ENCODE results near the gene HENMT1. TPM values are rescaled to one million over a fixed set of nuclear protein-coding genes. Genes with fewer than 3 reads are reported as not detected.
A peak's percentile ranks its signal among the peaks of the same experiment; 100 is the strongest.

The HENMT1 gene
- total RNA-seq, 3 donors from 2014 or later (not counting 1 experiment from before 2014, with no cell fraction given): 26.9 to 41.5 (median 30.6) TPM

GRCh38 chr1:108699375-108700332 is 38.8 kb upstream of the HENMT1 start:
- H3K9me3 Mint-ChIP-seq: no peaks in the 10 kb centered on the region
- Histone ChIP-seq H3K36me3 (ENCODE audit: control insufficient read depth, insufficient read depth, low read length) (peaks cover 67% of the 10 kb centered on the region), H3K4me3 (ENCODE audit: low read length) (no peak overlapping the region), H3K4me1 (ENCODE audit: control insufficient read depth, insufficient read depth, low read length) (peaks cover 12% of the 10 kb centered on the region), H3K9me3 (ENCODE audit: control insufficient read depth, insufficient read depth, low read length) (no peaks in the 10 kb centered on the region), H3K27ac (ENCODE audit: low read length) (no peak overlapping the region), H3K27me3 (ENCODE audit: control insufficient read depth, insufficient read depth, low read length) (no peaks in the 10 kb centered on the region)
- H3K4me1 Mint-ChIP-seq: peaks cover 22 to 44% of the 10 kb centered on the region in 2 donors
- peak overlapping the region; percentile 12 to 98 for H3K27ac Mint-ChIP-seq
- H3K4me3 Mint-ChIP-seq: no peak overlapping the region
- peaks cover 32% of the 10 kb centered on the region for H3K36me3 Mint-ChIP-seq
- intact Hi-C loops (cut with micrococcal nuclease): no loop called here
- H3K27me3 Mint-ChIP-seq (ENCODE audit: low read depth in 2 of 2): no peaks in the 10 kb centered on the region
- ATAC-seq: no peak
- WGBS (ENCODE audit: insufficient coverage): 84% methylated on average over 22 of the region's 22 CpGs
- no peak for TF ChIP-seq CTCF (IDR thresholded peaks at IDR 0.05)
- DNase-seq: no peak

GRCh38 chr1:108695535-108695934 is 34.6 kb upstream of the HENMT1 start:
- H3K27me3 ChIP-seq (ENCODE audit: control insufficient read depth, insufficient read depth, low read length): no peaks in the 10 kb centered on the region
- TF ChIP-seq CTCF (IDR thresholded peaks at IDR 0.05): no peak
- ATAC-seq: no peak
- no peak overlapping the region for H3K4me3 ChIP-seq (ENCODE audit: low read length)
- no peaks in the 10 kb centered on the region for H3K9me3 Mint-ChIP-seq
- 32% methylated on average over 5 of the region's 5 CpGs for WGBS (ENCODE audit: insufficient coverage)
- DNase-seq: no peak
- peak overlapping the region; percentile 44 for H3K27ac ChIP-seq (ENCODE audit: low read length)
- H3K36me3 Mint-ChIP-seq: peaks cover 32% of the 10 kb centered on the region
- peaks cover 15% of the 10 kb centered on the region for H3K4me1 ChIP-seq (ENCODE audit: control insufficient read depth, insufficient read depth, low read length)
- no peaks in the 10 kb centered on the region for H3K9me3 ChIP-seq (ENCODE audit: control insufficient read depth, insufficient read depth, low read length)
- intact Hi-C loops (cut with micrococcal nuclease): no loop called here
- H3K27me3 Mint-ChIP-seq (ENCODE audit: low read depth in 2 of 2): no peaks in the 10 kb centered on the region
- peaks cover 58 to 78% of the 10 kb centered on the region in 2 donors for H3K4me1 Mint-ChIP-seq
- peaks cover 52% of the 10 kb centered on the region for H3K36me3 ChIP-seq (ENCODE audit: control insufficient read depth, insufficient read depth, low read length)
- peak overlapping the region; percentile 73 for H3K4me3 Mint-ChIP-seq
- peak overlapping the region; percentile 12 to 98 for H3K27ac Mint-ChIP-seq

- Mint-ChIP-seq H3K36me3 (peaks cover 7% of the 10 kb centered on the region), H3K27ac (peak overlapping the region; percentile 98 to 100), H3K27me3 (ENCODE audit: low read depth in 2 of 2) (no peaks in the 10 kb centered on the region), H3K4me3 (peak overlapping the region; percentile 97), H3K9me3 (no peaks in the 10 kb centered on the region), H3K4me1 (peaks cover 53 to 62% of the 10 kb centered on the region in 2 donors)
- DNase-seq (peak in 1 of 2 donors; percentile 95), ATAC-seq (peak; percentile 68 to 89 (median 79))
- H3K4me1 ChIP-seq (ENCODE audit: control insufficient read depth, insufficient read depth, low read length): peaks cover 15% of the 10 kb centered on the region
- intact Hi-C loops (cut with micrococcal nuclease): loop anchor here (1.0 to 5.0 kb wide), 10 partner anchors 16 to 348 kb away; partner anchors contain the start of genes CLCC1, EEIG2 and HENMT1
- H3K36me3 ChIP-seq (ENCODE audit: control insufficient read depth, insufficient read depth, low read length): peaks cover 27% of the 10 kb centered on the region
- peak; percentile 27 for TF ChIP-seq CTCF (IDR thresholded peaks at IDR 0.05)
- H3K27ac ChIP-seq (ENCODE audit: low read length): peak overlapping the region; percentile 99
- no peaks in the 10 kb centered on the region for H3K27me3 ChIP-seq (ENCODE audit: control insufficient read depth, insufficient read depth, low read length)
- peak overlapping the region; percentile 86 for H3K4me3 ChIP-seq (ENCODE audit: low read length)
- H3K9me3 ChIP-seq (ENCODE audit: control insufficient read depth, insufficient read depth, low read length): no peaks in the 10 kb centered on the region
- WGBS (ENCODE audit: insufficient coverage): under 1% methylated on average over 29 of the region's 36 CpGs
Observed at GRCh38 chr1:108692724-108693655, 32.1 kb upstream of the HENMT1 start.

Data from natural killer cell (primary cell).